GM12878 (cell line): ENCODE data around the gene SLC19A2. TPM values are rescaled to one million over a fixed set of nuclear protein-coding genes. Genes with fewer than 3 reads are reported as not detected.

Experiments
- CHD1 ChIP-seq: IDR thresholded peaks from 2 replicates; pipeline ENCODE4 v1.6.1; 2012; ENCODE audit warnings: low read depth, low read length, improper control_type of control experiment
- PAX8 ChIP-seq: fragments of 450-650 bp; IDR thresholded peaks from 2 replicates; pipeline ENCODE4 v1.6.1; 2017; ENCODE audit warnings: mild to moderate bottlenecking, moderate library complexity
- RELA ChIP-seq: fragments of 450-650 bp; IDR thresholded peaks from 2 replicates; pipeline ENCODE4 v1.8.0; 2014; ENCODE audit warnings: borderline replicate concordance; ENCODE audit not compliant: partially characterized antibody
- ZBTB40 ChIP-seq: fragments of 450-650 bp; IDR thresholded peaks from 2 replicates; pipeline ENCODE4 v1.6.1; 2016; ENCODE audit warnings: mild to moderate bottlenecking, moderate library complexity, borderline replicate concordance
- polyA plus RNA-seq, 11 experiments: library from polyadenylated mRNA; depleted of rRNA in 4 of 11; unstranded in 6 of 11; stranded (reverse) in 5 of 11; fragments of >200 nt; fragmentation: Nextera tagmentation in 4 of 11; fragmentation: Illumina TruSeq in 1 of 11; extraction: Ambion mirVana in 4 of 11; extraction: Trizol in 1 of 11; gene quantifications; 1 replicate in 1 of 11; 2 replicates in 10 of 11; pipeline versions ENCODE4 v1.2.1 to v1.2.3, GENCODE V29; 2011 to 2016; ENCODE audit warnings: inconsistent platforms in 2 of 11, missing spikeins in 2 of 11, low read depth in 1 of 11
- total RNA-seq, 4 experiments: library from RNA; depleted of rRNA in 3 of 4; stranded (reverse); fragments of >200 nt in 3 of 4; fragmentation: Illumina TruSeq in 1 of 4; extraction: Trizol in 1 of 4; gene quantifications; 2 replicates each; pipeline versions ENCODE4 v1.2.1 to v1.2.3, GENCODE V29; 2013 to 2021
- TF ChIP-seq, protein P1 (sequence below): fragments of 450-650 bp; IDR thresholded peaks from 2 replicates; pipeline ENCODE4 v1.6.1; 2018; ENCODE audit warnings: mild to moderate bottlenecking, low read depth, moderate library complexity; ENCODE audit not compliant: partially characterized antibody

The SLC19A2 gene
- total and polyA plus RNA-seq, 10 of the 15 experiments (the other 5 are each of a cell fraction or from before 2014, with no cell fraction given), result 1.2 to 7.8 (median 2.5) TPM

- TF ChIP-seq RELA (no peak), ZBTB40 (no peak), CHD1 (no peak), PAX8 (no peak)
- TF ChIP-seq, protein P1, sequence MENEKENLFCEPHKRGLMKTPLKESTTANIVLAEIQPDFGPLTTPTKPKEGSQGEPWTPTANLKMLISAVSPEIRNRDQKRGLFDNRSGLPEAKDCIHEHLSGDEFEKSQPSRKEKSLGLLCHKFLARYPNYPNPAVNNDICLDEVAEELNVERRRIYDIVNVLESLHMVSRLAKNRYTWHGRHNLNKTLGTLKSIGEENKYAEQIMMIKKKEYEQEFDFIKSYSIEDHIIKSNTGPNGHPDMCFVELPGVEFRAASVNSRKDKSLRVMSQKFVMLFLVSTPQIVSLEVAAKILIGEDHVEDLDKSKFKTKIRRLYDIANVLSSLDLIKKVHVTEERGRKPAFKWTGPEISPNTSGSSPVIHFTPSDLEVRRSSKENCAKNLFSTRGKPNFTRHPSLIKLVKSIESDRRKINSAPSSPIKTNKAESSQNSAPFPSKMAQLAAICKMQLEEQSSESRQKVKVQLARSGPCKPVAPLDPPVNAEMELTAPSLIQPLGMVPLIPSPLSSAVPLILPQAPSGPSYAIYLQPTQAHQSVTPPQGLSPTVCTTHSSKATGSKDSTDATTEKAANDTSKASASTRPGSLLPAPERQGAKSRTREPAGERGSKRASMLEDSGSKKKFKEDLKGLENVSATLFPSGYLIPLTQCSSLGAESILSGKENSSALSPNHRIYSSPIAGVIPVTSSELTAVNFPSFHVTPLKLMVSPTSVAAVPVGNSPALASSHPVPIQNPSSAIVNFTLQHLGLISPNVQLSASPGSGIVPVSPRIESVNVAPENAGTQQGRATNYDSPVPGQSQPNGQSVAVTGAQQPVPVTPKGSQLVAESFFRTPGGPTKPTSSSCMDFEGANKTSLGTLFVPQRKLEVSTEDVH, result no peak
- TF ChIP-seq, all 136 proteins: peak for 0
Observed at GRCh38 chr1:169462385-169462784, 23.4 kb downstream of the SLC19A2 start (continued).
